Mesodermal cell (in vitro differentiated cells): ENCODE results near the gene INSIG1.

Source experiments
- H3K27ac ChIP-seq: 2 replicates; pipeline ENCODE4 v1.7.0; 2013; ENCODE audit warnings: mild to moderate bottlenecking, low read depth, low read length, moderate library complexity; ENCODE audit not compliant: severe bottlenecking
- H3K36me3 ChIP-seq: 2 replicates; pipeline ENCODE4 v1.7.1; 2013; ENCODE audit warnings: mild to moderate bottlenecking, low read length, moderate library complexity; ENCODE audit not compliant: control insufficient read depth, insufficient read depth
- H3K4me1 ChIP-seq: one replicate; pipeline ENCODE4 v1.7.1; 2013; ENCODE audit warnings: mild to moderate bottlenecking, low read length; ENCODE audit not compliant: insufficient read depth, control insufficient read depth, poor library complexity, severe bottlenecking
- H3K4me3 ChIP-seq: 2 replicates; pipeline ENCODE4 v1.7.0; 2013; ENCODE audit warnings: low read length, control low read depth, mild to moderate bottlenecking; ENCODE audit not compliant: insufficient read depth, poor library complexity, severe bottlenecking; ENCODE audit errors: extremely low read depth
- H3K9me3 ChIP-seq: 2 replicates; pipeline ENCODE4 v1.7.1; 2013; ENCODE audit warnings: mild to moderate bottlenecking, low read length, moderate library complexity; ENCODE audit not compliant: control insufficient read depth
- WGBS, 2 experiments: methylation state at CpG; one replicate each; pipeline ENCODE4 v1.1.5; 2013; ENCODE audit warnings: missing lambda C conversion rate in 2 of 2; ENCODE audit not compliant: insufficient coverage in 2 of 2; 5-methylcytosine and 5-hydroxymethylcytosine counted together

Gene INSIG1

DNA sequence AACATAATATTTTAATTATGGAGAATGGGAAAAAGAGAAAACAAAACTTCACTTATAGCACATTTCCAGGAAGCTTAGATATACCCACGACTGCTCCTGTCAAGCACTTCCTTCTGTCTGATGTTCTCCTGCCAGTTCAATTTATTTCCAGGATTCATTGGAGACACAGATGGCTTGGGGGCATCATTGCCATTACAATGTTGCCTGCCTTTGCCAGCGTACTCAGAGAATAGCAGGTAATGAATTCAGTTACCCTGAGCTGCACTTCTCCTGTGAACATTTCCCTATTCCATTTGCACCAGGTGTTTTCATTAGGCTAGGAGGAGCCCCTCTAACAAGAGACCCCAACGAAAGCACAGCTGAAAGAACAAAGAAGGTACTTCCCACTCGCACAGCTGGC lies 33.7 kb downstream of the INSIG1 start:
- H3K36me3 ChIP-seq, result no peaks in the 10 kb centered on the region
- H3K4me1 ChIP-seq, result no peaks in the 10 kb centered on the region
- no peak overlapping the region for H3K4me3 ChIP-seq
- 69 to 73% methylated on average over 4 of the region's 4 CpGs for whole genome bisulfite sequencing, 2 experiments
- no peaks in the 10 kb centered on the region for H3K9me3 ChIP-seq
- no peak overlapping the region for H3K27ac ChIP-seq

DNA sequence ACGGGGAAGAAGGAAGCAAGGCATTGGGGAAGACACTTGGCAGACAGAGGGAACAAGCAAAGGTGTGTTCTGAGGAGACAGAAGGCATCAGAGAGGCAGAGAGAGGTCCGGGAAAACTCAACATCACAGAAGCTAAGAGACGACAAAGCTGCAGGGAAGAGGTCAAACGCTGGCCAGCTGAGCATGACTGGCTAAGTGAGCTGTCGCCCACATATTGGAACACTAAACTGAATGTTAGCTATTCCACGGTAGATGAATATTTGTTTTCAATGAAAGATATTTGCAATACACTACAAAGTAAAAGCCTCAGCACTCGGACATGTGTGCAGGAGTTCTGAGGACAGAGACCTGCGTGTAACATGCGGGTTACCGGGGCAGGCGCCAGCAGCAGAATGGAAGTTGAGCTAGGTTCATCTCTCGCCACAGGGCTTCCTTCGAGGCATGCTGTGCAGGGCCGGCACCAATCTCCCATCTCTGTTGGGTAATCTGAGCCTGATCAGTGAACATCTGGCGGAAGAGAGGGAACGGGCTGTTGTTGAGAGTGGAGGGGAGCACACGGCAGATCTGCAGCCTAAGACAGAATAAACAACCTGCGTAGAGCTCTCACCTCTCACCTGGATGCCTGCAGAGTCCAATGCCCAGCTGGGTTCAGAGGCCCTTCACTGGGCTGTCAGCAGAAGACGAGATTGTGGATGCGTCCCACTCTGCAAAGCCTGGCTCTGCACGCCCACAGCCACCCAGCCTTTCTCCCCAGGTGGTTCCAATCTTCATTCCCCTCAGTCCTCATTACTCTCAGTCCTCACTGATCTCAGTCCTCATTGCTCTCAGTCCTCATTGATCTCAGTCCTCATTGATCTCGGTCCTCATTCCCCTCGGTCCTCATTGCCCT lies 35.9 kb downstream of the INSIG1 start:
- Histone ChIP-seq H3K9me3 (no peaks in the 10 kb centered on the region), H3K4me3 (no peak overlapping the region), H3K27ac (no peak overlapping the region), H3K4me1 (no peaks in the 10 kb centered on the region), H3K36me3 (no peaks in the 10 kb centered on the region)
- WGBS, 2 experiments, result 78 to 85% methylated on average over 20 to 23 of the region's 23 CpGs

DNA sequence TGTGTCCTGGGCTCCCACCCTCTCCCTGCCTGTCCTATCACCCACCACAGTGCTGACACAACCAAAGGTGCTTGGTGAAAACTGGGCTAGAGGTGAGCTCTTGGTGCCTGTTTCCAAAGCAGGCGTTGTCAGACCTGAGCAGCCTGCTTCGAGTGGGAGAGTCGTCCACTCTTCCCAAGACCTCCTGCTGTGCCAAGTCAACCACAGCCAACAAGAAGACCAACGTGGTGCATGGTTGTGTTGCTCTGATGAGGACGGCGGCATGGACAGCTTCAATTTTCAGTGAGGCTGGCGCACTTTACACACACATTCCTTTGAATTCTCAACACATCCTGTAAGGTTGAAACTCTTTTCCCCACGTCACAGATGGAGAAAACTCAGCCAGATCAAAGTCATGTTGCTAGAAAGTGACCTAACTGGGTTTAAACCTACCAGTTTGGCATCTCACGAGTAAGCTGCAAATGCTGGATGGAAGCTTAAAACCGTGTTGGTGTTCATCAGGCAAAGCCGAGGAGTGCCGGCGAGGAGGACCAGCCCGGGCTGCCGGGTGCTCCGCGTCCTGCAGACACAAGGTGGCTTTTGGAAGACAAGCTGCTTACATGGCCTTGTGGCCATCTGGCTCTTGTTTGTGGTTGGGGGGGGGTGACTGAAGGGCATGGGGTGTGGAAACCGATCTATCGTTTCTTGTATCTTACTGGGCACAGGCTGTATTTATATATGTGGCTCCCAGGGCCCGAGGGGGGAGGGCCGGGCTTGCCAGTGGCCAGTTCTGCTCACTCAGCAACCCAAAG lies 39.3 kb downstream of the INSIG1 start:
- WGBS, 2 experiments, result 87 to 90% methylated on average over 15 to 19 of the region's 21 CpGs
- Histone ChIP-seq H3K4me3 (no peak overlapping the region), H3K4me1 (no peaks in the 10 kb centered on the region), H3K27ac (no peak overlapping the region), H3K36me3 (no peaks in the 10 kb centered on the region), H3K9me3 (no peaks in the 10 kb centered on the region)

DNA sequence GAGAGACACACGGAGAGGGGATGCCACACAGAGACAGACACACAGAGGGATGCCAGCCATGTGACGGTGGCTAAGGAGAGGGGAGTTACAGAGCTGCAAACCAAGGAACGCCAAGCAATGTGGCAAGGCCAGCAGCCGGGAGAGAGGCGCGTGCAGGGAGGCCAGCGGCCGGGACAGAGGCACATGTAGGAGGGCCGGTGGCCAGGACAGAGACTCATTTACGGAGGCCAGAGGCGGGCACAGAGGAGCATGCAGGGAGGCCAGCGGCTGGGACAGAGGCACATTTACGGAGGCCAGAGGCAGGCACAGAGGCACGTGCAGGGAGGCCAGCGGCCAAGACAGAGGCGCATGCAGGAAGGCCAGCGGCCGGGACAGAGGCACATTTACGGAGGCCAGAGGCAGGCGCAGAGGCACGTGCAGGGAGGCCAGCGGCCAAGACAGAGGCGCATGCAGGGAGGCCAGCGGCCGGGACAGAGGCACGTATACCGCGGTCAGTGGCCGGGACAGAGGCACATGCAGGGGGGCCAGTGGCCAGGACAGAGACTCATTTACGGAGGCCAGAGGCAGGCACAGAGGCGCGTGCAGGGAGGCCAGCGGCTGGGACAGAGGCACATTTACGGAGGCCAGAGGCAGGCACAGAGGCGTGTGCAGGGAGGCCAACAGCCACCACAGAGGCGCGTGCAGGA lies 40.4 kb downstream of the INSIG1 start:
- WGBS, 2 experiments, result 92 to 93% methylated on average over 21 to 37 of the region's 37 CpGs
- H3K4me3 ChIP-seq, result no peak overlapping the region

DNA sequence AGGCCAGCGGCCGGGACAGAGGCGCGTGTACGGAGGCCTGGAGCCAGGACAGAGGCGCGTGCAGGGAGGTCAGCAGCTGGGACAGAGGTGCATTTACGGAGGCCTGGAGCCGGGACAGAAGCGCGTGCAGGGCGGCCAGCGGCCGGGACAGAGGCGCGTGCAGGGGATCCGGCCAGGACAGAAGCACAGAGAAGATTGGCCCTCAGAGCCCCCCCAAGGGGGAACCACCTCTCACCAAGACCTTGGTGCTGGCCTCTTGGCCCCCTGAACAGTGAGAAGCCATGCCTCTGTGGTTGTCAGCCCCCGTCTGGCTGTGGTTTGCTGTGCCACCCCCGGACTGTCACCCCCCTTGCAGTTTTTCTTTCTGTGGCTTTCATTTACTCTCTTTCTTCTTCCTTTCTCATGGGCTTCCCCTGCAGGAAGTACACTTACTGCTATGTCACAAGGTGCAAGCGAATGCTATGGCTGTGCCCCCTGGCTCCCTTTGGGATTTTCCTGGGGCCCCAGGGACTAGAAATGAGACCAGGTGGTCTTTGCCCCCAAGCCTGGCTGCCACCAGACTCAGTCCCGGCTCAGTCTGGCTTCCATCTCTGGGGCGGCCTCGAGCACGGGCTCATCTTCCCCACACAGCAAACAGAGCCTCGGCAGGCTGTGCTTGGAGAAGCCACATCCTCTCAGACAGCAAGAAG lies 41.1 kb downstream of the INSIG1 start:
- Histone ChIP-seq H3K27ac (no peak overlapping the region), H3K9me3 (no peaks in the 10 kb centered on the region), H3K36me3 (no peaks in the 10 kb centered on the region), H3K4me3 (no peak overlapping the region), H3K4me1 (no peaks in the 10 kb centered on the region)
- 90 to 91% methylated on average over 16 to 19 of the region's 25 CpGs for WGBS, 2 experiments

More for the DNA sequence above, 40.4 kb downstream of the INSIG1 start:
- Histone ChIP-seq H3K9me3 (no peaks in the 10 kb centered on the region), H3K27ac (no peak overlapping the region), H3K4me1 (no peaks in the 10 kb centered on the region), H3K36me3 (no peaks in the 10 kb centered on the region)

DNA sequence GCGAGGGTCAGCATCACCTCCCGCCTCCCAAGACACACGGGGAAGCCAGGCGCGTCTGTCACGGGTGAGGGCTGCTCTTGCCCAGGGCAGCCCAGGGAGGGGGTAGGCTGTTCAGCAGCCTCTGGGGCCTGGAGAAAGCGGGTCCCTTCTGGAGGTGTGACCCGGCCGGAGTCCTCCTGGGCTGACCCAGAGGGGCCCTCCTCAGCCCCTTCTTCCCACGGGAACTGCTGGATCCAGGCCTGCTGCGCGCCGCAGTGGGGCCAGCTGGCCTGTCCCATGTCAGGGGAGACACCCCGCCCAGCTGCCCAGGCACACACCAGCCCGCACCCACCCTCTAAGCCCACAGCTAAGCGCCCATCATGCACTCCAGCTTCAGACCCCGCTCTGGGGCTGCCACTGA lies 41.8 kb downstream of the INSIG1 start:
- WGBS, 2 experiments, result 87% methylated on average over 14 to 17 of the region's 17 CpGs

DNA sequence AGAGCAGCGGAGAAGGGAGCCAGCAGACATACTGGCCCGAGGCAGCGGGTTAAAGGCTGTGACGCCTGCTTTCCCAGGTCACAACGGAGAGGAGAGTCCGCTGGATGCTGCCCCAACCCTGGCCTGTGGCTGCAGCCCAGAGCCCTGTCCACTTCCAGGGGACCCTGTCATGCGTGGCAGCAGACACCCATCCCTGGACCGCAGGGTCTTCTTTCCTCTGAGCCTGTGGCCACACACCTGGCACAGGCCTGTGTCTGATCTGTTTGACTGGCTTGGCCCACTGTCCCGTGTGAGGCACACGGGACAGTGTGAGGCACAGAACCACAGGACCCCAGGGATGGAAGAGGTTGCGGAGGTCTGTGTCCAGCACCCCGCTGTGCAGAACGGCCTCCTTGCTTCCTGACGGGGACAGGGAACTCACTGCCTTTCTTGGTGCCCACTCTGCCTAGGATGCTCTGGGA lies 42.4 kb downstream of the INSIG1 start:
- Histone ChIP-seq H3K27ac (no peak overlapping the region), H3K9me3 (no peaks in the 10 kb centered on the region), H3K36me3 (no peaks in the 10 kb centered on the region), H3K4me1 (no peaks in the 10 kb centered on the region), H3K4me3 (no peak overlapping the region)
- WGBS, 2 experiments, result 86 to 88% methylated on average over 12 to 14 of the region's 14 CpGs

More for the DNA sequence above, 41.8 kb downstream of the INSIG1 start:
- no peaks in the 10 kb centered on the region for H3K36me3 ChIP-seq
- no peak overlapping the region for H3K27ac ChIP-seq
- no peaks in the 10 kb centered on the region for H3K4me1 ChIP-seq
- H3K9me3 ChIP-seq, result no peaks in the 10 kb centered on the region
- no peak overlapping the region for H3K4me3 ChIP-seq

DNA sequence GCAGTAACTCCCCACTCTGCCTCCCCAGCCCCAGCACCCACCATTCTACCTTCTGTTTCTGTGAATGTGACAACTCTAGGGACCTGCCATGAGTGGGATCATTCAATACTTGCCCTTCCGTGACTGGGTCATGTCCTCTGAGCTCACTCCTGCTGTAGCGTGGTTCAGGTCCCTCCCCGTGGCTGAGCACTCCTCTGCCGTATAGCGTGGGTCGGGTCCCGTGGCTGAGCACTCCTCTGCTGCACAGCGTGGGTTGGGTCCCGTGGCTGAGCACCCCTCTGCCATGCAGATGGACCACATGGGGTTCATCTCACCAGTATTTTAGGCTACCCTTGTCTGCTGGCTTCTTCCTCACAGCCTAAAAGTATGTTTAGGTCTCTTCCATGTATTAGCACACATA lies 43.0 kb downstream of the INSIG1 start:
- no peaks in the 10 kb centered on the region for H3K9me3 ChIP-seq
- no peak overlapping the region for H3K27ac ChIP-seq
- 92 to 96% methylated on average over 9 of the region's 9 CpGs for WGBS, 2 experiments

DNA sequence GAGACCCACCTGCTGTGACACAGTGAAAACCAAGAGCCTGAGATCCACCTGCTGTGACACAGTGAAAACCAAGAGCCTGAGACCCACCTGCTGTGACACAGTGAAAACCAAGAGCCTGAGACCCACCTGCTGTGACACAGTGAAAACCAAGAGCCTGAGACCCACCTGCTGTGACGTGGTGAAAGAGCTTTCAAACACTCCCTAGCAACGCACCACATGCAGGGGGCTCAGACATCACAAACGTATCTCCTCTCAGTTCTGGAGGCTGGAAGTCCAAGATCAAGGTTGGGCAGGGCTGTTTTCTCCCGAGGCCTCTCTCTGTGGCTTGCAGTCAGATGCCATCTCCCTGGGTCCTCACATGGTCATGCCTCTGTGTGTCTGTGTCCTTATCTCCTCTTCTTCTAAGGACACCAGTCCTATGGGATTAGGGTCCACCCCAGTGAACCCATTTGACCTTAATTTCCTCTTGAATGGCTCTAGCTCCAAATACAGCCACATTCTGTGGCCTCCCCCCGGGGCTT lies 43.8 kb downstream of the INSIG1 start:
- 80 to 87% methylated on average over 5 of the region's 5 CpGs for WGBS, 2 experiments
- no peaks in the 10 kb centered on the region for H3K36me3 ChIP-seq
- H3K4me3 ChIP-seq, result no peak overlapping the region
- no peaks in the 10 kb centered on the region for H3K4me1 ChIP-seq
- H3K9me3 ChIP-seq, result no peaks in the 10 kb centered on the region
- H3K27ac ChIP-seq, result no peak overlapping the region

More for the DNA sequence above, 43.0 kb downstream of the INSIG1 start:
- no peaks in the 10 kb centered on the region for H3K36me3 ChIP-seq
- H3K4me1 ChIP-seq, result no peaks in the 10 kb centered on the region
- no peak overlapping the region for H3K4me3 ChIP-seq

DNA sequence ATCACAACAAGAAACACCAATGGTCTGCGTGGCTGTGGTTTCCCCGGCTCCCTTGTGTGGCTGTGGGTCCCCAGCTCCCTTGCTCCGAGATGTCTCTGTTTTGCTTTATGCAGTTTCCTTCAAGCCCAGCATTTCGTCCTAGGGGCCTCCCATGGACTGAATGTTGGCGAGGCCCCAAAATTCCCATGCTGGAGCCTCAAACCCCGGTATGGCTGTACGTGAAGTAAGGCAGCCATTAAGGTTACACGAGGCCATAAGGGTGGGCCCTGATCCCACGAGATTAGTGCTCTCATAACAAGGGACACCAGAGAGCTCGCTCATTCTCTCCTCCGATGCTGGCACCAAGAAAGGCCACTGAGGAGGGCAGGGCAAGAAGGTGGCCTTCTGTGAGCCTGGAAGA lies 44.6 kb downstream of the INSIG1 start:
- Histone ChIP-seq H3K4me1 (no peaks in the 10 kb centered on the region), H3K36me3 (no peaks in the 10 kb centered on the region), H3K27ac (no peak overlapping the region), H3K9me3 (no peaks in the 10 kb centered on the region), H3K4me3 (no peak overlapping the region)
- 89% methylated on average over 10 to 11 of the region's 11 CpGs for WGBS, 2 experiments
